ENCODE data around the gene POU2F1.
"Not testable (repeated sequence)": the region's sequence is repeated elsewhere in the genome, so short reads cannot be mapped to it uniquely, and the experiment has no call there.

Gene POU2F1

GRCh38 chr1:167219646-167220536 is 795 bp upstream of the POU2F1 start:
- peak overlapping the region; percentile 96 for H3K4me3 ChIP-seq (ENCODE audit: low read depth, low read length)
- TF ChIP-seq CTCF (IDR thresholded peaks at IDR 0.05; ENCODE audit: low read depth, low read length, missing control alignments), result peak; percentile 9
- in situ Hi-C loops (cut with HindIII; ENCODE audit: low sequenced_read_pairs), result no loop called here
- DNase-seq (ENCODE audit: low read depth), result peak; percentile 32

GRCh38 chr1:167221126-167221737 is 546 bp downstream of the POU2F1 start:
- in situ Hi-C loops (cut with HindIII; ENCODE audit: low sequenced_read_pairs), result no loop called here
- TF ChIP-seq CTCF (IDR thresholded peaks at IDR 0.05; ENCODE audit: low read depth, low read length, missing control alignments), result no peak
- peak overlapping the region; percentile 79 for H3K4me3 ChIP-seq (ENCODE audit: low read depth, low read length)
- no peak for DNase-seq (ENCODE audit: low read depth)

- TF ChIP-seq CTCF (IDR thresholded peaks at IDR 0.05; ENCODE audit: low read depth, low read length, missing control alignments), result no peak
- peak overlapping the region; percentile 79 for H3K4me3 ChIP-seq (ENCODE audit: low read depth, low read length)
- peak; percentile 67 for DNase-seq (ENCODE audit: low read depth)
- in situ Hi-C loops (cut with HindIII; ENCODE audit: low sequenced_read_pairs), result no loop called here
Measured at GRCh38 chr1:167221738-167222610, 1.3 kb downstream of the POU2F1 start.

GRCh38 chr1:167223144-167224103 is 2.7 kb downstream of the POU2F1 start:
- TF ChIP-seq CTCF (IDR thresholded peaks at IDR 0.05; ENCODE audit: low read depth, low read length, missing control alignments), result no peak
- peak; percentile 51 for DNase-seq (ENCODE audit: low read depth)
- no peak overlapping the region for H3K4me3 ChIP-seq (ENCODE audit: low read depth, low read length)
- in situ Hi-C loops (cut with HindIII; ENCODE audit: low sequenced_read_pairs), result no loop called here

- in situ Hi-C loops (cut with HindIII; ENCODE audit: low sequenced_read_pairs); DNase-seq (ENCODE audit: low read depth); H3K4me3 ChIP-seq (ENCODE audit: low read depth, low read length): not testable (repeated sequence)
Measured at GRCh38 chr1:167224734-167225235, 4.1 kb downstream of the POU2F1 start.

GRCh38 chr1:167225920-167226319 is 5.2 kb downstream of the POU2F1 start:
- in situ Hi-C loops (cut with HindIII; ENCODE audit: low sequenced_read_pairs), result no loop called here
- DNase-seq (ENCODE audit: low read depth), result no peak
- H3K4me3 ChIP-seq (ENCODE audit: low read depth, low read length), result no peak overlapping the region
- no peak for TF ChIP-seq CTCF (IDR thresholded peaks at IDR 0.05; ENCODE audit: low read depth, low read length, missing control alignments)

Data from astrocyte of the cerebellum (primary cell).